Measurements from ENCODE around the gene PAEP.

Gene PAEP

DNA sequence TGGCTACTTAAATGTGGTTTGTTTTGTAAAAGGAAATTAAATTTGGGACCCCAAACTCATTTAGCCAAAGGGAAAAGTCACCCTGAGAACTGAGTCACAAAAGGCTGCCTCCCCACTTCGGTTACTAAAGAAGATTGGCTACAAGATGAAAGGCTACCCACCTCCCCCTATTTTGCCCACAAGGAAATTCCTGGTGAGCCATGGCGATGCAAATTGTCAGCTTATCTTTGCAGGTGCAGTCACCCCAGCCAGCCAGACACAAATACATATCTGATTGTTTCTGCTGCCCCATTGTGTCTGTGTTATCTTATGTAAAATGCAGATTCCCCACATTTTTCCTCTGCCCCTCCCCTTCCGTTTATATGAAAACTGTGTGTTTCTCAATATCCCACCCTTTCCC lies 8.9 kb downstream of the PAEP start:
- no peak overlapping the region for H3K27ac ChIP-seq
- TF ChIP-seq ZFX (IDR thresholded peaks at IDR 0.05), result no peak
- TF ChIP-seq, protein P1, sequence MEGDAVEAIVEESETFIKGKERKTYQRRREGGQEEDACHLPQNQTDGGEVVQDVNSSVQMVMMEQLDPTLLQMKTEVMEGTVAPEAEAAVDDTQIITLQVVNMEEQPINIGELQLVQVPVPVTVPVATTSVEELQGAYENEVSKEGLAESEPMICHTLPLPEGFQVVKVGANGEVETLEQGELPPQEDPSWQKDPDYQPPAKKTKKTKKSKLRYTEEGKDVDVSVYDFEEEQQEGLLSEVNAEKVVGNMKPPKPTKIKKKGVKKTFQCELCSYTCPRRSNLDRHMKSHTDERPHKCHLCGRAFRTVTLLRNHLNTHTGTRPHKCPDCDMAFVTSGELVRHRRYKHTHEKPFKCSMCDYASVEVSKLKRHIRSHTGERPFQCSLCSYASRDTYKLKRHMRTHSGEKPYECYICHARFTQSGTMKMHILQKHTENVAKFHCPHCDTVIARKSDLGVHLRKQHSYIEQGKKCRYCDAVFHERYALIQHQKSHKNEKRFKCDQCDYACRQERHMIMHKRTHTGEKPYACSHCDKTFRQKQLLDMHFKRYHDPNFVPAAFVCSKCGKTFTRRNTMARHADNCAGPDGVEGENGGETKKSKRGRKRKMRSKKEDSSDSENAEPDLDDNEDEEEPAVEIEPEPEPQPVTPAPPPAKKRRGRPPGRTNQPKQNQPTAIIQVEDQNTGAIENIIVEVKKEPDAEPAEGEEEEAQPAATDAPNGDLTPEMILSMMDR (conservative IDR thresholded peaks at IDR 0.05), result no peak

DNA sequence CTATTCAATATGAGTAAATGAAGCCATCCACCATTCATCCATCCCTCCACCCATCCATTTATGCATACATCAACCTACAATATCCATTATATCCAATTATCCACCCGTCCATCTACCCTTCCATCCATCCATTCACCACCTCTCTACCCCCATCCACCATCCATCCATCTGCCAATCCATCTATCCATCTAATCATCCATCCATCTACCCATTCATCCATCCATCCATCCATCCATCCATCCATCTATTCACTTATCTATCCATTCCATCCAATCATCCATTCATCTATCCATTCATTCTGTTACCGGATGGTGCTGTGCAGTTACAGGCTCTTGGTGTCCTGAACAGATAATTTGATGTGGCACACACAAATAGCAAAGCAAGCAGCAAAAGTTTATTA lies 10.7 kb downstream of the PAEP start:
- H3K27ac ChIP-seq, result no peak overlapping the region
- TF ChIP-seq, protein P1 (conservative IDR thresholded peaks at IDR 0.05), result no peak
- TF ChIP-seq ZFX (IDR thresholded peaks at IDR 0.05), result no peak

DNA sequence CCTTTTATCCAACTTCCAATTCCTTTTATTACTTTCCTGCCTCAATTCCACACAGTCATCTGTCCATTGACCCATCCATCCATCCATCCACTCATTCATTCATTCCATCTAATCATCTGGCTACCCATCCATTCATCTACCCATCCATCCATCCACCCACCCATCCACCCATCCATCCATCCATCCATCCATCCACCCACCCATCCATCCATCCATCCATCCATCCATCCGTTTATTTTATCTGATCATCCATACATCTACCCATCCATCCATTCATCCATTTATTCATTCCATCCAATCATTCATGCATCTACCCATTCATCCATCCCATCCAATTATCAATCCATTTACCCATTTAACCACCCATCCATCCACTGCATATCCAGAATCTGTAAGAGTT lies 11.6 kb downstream of the PAEP start:
- H3K27ac ChIP-seq, result no peak overlapping the region
- TF ChIP-seq, protein P1 (conservative IDR thresholded peaks at IDR 0.05), result no peak
- TF ChIP-seq ZFX (IDR thresholded peaks at IDR 0.05), result no peak

DNA sequence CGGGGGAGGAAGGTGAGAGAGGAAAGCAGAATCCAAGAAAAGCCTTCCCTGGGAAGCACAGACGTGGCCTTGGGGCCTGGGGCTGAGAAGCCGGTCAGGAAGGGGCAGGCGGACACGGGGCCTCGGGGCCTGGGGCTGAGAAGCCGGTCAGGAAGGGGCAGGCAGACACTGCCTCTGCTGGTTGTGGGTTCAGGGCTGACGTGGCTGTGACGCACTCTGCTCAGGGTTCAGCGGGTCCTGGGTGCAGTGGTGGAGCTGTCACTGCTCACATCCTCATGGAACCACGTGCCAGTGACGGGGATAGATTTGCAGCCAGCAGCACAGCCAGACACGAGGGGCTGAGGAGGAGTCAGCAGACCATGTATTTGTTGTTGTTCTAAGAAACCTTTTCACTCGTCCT lies 12.8 kb downstream of the PAEP start:
- H3K27ac ChIP-seq, result no peak overlapping the region
- TF ChIP-seq, protein P1 (conservative IDR thresholded peaks at IDR 0.05), result no peak
- no peak for TF ChIP-seq ZFX (IDR thresholded peaks at IDR 0.05)

DNA sequence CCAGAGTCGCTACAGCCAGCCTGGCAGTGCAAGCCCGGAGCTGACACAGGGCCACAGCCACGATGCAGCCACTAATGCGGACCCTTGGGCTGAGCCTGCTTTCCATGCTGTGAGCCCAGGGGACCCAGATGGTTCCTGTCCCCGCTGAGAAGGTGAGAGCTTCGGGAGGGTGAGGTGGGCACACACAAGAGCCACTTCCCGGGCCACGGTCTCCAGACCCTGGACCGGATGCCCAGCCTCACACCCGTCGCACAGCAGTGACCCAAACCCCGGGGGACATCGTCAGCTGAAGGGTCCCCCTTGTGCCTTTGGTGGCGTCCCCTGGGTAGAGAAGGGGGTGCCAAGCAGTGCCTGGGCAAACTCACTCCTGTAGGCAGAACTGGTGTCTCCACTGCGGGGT lies 13.4 kb downstream of the PAEP start:
- no peak overlapping the region for H3K27ac ChIP-seq

DNA sequence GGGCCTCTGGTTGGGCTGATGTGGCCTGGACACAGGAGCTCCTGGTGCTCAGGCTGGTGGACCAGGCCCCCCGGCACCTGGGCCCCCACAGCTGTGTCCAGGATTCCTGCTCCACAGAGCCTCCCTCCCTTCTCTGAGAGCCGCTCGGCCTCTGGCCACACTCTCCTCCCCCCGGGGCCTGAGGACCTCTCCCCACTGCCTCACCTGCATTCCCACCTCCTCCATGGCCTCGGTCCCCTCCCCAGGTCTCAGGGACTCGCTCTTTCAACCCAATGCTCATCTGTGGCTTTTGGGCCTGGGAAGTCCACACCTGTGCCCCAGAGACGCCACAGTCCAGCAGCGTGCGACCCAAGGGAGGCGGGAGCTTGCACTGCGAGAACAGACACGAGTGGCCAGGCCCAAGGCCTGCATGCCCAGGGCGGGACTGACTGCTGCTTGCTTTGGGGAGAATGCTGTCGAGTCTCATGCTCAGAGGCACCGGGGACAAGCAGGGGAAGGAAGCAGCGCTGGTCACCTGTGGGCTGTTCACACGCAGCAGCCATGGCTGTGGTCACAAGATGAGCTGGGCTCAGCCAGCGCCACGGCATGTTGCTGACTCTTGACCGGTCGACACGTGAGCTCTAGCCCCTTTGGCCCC lies 14.6 kb downstream of the PAEP start:
- H3K27ac ChIP-seq, result no peak overlapping the region
- TF ChIP-seq, protein P1 (conservative IDR thresholded peaks at IDR 0.05), result no peak

More for the DNA sequence above, 13.4 kb downstream of the PAEP start:
- TF ChIP-seq ZFX (IDR thresholded peaks at IDR 0.05), result no peak
- TF ChIP-seq, protein P1 (conservative IDR thresholded peaks at IDR 0.05), result no peak

DNA sequence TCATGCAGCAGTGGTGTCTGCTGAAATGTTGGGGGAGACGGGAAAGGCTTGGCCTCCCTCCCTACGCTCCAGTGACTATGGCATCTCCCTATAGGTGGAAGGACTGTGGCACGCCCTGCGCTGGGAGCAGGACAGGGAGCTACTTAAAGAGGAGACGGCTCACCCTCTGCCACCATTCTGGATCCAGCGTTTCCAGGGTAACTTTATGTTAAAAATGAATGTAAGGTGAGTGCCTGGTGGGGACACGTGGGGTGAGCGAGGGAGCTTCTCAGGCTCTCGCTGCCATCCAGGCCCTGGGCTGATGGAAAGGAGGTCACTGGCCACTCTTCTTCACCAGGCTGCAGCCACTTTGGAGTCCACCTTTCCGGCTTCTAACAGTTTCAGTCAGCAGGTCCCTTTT lies 15.7 kb downstream of the PAEP start:
- no peak for TF ChIP-seq ZFX (IDR thresholded peaks at IDR 0.05)
- TF ChIP-seq, protein P1 (conservative IDR thresholded peaks at IDR 0.05), result no peak
- no peak overlapping the region for H3K27ac ChIP-seq
